ENCODE data around the gene TF.

- TF ChIP-seq CTCF (IDR thresholded peaks at IDR 0.05) (no peak), EP300 (IDR thresholded peaks at IDR 0.05) (no peak), POLR2A (IDR thresholded peaks at IDR 0.05) (no peak)
Measured at GRCh38 chr3:133711013-133711412, 35.2 kb upstream of the TF start.
